AG09319 (cell line): ENCODE measurements around the gene MARK2.

Experiments used
- DNase-seq: peaks from one replicate; pipeline ENCODE4 v3.0.0-alpha.2; 2010; ENCODE audit warnings: low read depth; ENCODE audit errors: extremely low read depth
- CTCF ChIP-seq: IDR thresholded peaks from 2 replicates; pipeline ENCODE4 v1.5.1; 2011; ENCODE audit warnings: low read depth, mild to moderate bottlenecking, inconsistent platforms, low read length, moderate library complexity

Gene MARK2

GRCh38 chr11:63906087-63906486 lies 67.2 kb downstream of the MARK2 start:
- DNase-seq = no peak
- no peak for TF ChIP-seq CTCF

GRCh38 chr11:63906585-63906984 lies 67.7 kb downstream of the MARK2 start:
- TF ChIP-seq CTCF = peak; percentile 20
- no peak for DNase-seq

GRCh38 chr11:63907063-63907462 lies 68.2 kb downstream of the MARK2 start:
- TF ChIP-seq CTCF = no peak
- no peak for DNase-seq

GRCh38 chr11:63907808-63908530 lies 69.1 kb downstream of the MARK2 start:
- DNase-seq = no peak
- TF ChIP-seq CTCF = no peak

- no peak for DNase-seq
- TF ChIP-seq CTCF = no peak
Observed at GRCh38 chr11:63908631-63909401, 69.9 kb downstream of the MARK2 start.

- DNase-seq = no peak
- TF ChIP-seq CTCF = no peak
Observed at GRCh38 chr11:63909591-63910506, 70.9 kb downstream of the MARK2 start.

- TF ChIP-seq CTCF = no peak
- no peak for DNase-seq
Observed at GRCh38 chr11:63910675-63911074, 71.8 kb downstream of the MARK2 start.
